GM21526 (cell line): ENCODE measurements around the gene GPX7.
A peak's percentile ranks its signal among the peaks of the same experiment; 100 is the strongest.
"Not testable (repeated sequence)": the region's sequence is repeated elsewhere in the genome, so short reads cannot be mapped to it uniquely, and the experiment has no call there.

Experiments
- ATAC-seq: cut with Tn5 transposase; IDR thresholded peaks from one replicate; pipeline ENCODE4 v1.9.1; 2021; ENCODE audit warnings: moderate library complexity; ENCODE audit not compliant: unreplicated experiment, low FRiP score

The GPX7 gene

GRCh38 chr1:52601991-52602855, at the start of gene GPX7:
GPX7 (plus strand) TSS chr1:52602371; CDS start chr1:52602410, 39 bp downstream.
- ATAC-seq, result no peak

DNA sequence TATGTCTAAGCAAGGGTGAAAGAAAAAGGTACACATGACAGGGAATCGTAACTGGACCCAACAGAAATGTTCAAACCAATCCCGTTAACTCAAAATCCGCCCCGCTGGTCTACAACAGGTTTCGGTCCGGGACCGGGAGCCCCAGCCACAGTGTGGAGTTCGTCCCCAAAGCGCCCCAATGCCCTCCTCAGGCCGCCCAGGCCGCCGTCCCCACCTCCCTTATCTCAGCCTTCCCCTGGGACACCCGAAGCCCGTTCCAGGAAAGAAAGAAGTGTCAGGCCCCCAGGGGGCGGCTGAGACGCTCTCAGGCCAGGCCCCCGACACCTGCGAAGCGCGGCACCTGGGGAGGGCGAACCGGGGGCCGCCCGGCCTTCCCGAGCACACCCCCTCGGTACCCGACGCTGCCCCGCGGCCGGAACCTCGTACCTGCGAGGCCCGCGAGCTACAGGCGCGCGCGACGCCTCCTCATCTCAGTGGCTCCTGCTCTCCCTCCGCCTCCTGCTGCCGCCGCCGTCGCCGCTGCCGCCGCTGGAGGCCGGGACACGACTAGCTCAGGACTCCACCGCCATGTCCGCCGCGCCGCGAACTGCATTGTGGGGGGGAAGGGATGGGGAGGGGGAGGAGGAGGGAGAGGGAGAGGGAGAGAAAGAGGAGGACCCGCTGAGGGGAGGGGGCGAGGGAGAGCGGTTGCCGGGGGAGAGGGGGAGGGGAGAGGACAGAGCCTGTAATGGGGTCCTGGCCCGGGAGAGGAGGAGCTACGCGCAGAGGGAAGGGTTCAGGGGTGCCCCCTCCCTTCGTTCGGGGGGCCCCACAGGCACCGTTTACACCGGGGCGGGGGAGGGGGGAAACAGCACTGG, 49.4 kb upstream of the GPX7 start, which contains the start of gene TUT4:
TSS of gene TUT4 (minus strand) at position 588 of the 857 bp plus-strand sequence. CDS start 26,812 bp downstream, outside the sequence.
- ATAC-seq, result peak; percentile 31

GRCh38 chr1:52553362-52554266, 48.6 kb upstream of the GPX7 start:
- ATAC-seq, result peak; percentile 53

GRCh38 chr1:52554267-52554640, 47.9 kb upstream of the GPX7 start:
- ATAC-seq, result no peak

GRCh38 chr1:52554756-52555155, 47.4 kb upstream of the GPX7 start:
- no peak for ATAC-seq

DNA sequence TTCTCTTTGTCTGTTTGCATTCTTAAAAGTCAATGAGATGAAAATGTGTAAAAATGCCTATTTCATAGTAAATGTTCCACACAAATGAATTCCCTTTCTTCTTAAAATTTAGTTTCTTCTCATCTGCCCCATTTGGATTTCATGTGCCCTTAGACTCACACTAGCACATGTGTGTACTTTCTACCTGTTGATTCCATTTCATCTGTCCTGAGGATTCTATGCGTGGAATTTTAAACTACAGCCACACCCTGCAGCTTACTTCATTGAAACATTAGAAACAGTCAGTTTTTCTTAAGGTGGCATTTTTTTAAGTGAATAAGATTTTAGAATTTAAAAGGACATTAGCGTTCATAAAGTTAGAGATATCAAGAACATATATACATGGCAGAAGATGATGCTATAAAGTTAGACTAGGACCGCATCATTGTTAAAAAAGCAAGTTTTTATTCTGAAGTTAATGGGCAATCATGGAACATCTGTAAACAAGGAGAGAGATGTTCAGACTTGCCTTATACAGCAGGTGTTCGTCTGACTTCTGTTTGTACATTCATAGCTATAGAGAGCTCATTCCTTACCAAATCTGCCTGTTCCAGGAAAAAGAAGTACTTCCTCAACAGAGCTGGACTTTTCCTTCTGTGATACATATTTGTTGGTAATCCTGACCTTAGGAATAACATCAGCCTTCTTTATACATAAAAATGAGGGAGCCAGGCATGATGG, 45.4 kb upstream of the GPX7 start:
- no peak for ATAC-seq

DNA sequence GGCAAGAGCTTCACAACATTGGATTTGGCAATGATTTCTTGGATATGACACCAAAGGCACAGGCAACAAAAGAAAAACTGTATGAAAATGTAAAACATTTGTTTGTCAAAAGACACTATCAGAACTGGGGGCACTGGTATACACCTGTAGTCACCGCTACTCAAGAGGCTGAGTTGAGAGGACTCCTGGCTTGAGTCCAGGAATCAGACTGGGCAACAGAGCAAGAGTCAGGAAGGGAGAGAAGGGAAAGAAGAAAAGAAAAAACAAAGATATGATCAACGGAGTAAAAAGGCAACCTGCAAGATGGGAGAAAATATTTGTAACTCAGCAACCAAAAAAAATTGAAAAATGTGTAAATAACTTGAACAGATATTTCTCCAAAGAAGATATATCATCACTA, 43.2 kb upstream of the GPX7 start:
- ATAC-seq, result no peak

DNA sequence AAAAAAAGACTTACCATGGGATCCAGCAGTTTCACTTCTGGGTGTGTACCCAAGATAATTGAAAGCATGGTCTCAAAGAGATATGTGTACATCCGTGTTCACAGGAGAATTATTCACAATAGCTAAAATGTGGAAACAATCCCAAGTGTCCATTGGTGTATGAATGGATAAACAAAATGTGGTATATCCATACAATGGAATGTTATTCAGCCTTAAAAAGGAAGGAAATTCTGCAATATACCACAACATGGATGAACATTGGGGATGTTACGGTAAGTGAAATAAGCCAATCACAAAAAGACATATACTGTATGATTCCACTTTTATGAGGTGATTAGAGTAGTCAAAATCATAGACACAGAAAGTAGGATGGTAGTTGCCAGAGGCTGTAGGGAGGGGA, 42.3 kb upstream of the GPX7 start:
- ATAC-seq, result no peak

- no peak for ATAC-seq
Observed at GRCh38 chr1:52562766-52563165, 39.4 kb upstream of the GPX7 start.

DNA sequence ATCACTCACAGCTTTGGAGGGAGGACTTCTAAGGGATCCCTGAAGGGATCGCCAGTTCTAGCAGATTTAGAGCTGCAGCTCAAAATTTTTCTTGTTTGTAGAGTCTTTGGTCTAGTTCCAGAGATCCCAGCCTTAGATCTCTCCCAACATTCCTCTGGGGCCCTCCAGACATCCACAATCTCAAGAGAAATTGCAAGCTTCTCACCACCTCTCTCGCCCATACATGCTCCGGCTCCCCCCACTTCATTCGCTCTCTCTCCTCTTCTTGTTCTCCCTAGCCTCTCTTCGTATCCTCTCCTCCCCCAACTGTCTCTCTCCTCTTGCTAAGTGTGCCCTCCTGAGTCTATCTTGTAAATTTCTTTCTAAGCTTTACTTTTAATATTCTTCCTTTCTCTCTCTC, 34.2 kb upstream of the GPX7 start:
- no peak for ATAC-seq

GRCh38 chr1:52569449-52570210, 32.5 kb upstream of the GPX7 start:
- no peak for ATAC-seq

DNA sequence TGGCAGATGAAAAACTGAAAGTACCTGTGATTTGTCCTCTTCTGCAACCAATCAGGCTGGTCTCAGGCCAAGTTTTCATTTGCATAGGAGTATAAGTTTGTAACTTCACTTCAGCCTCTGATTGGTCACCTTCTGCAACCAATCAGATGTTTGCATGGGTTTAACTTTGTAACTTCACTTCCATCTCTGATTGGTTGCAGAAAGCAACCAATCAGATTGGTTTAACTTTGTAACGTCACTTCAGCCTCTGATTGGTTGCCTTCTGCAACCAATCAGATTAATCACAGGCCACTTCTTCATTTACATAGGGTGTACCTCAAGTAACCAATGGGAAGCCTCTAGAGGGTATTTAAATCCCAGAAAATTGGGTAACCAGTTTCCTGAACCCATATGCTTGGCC, 30.4 kb upstream of the GPX7 start:
- ATAC-seq, result no peak

- ATAC-seq, result no peak
Observed at GRCh38 chr1:52572387-52572786, 29.8 kb upstream of the GPX7 start.

GRCh38 chr1:52574594-52574993, 27.6 kb upstream of the GPX7 start:
- ATAC-seq, result no peak

DNA sequence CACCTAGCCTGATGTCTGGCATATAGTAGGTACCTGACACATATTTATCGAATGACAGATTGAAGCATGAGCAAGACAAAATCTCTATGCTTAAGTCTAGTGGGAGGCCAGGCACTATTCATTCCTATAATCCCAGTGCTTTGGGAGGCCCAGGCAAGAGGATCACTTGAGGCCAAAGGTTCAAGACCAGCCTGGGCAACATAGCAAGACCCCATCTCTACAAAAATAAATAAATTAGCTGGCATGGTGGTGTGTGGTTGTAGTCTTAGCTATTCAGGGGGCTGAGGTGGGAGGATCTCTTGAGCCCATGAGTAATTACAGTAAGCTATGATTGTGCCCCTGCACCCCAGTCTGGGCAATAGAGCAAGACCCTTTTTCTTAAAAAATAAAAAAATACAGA, 26.1 kb upstream of the GPX7 start:
- ATAC-seq, result no peak

DNA sequence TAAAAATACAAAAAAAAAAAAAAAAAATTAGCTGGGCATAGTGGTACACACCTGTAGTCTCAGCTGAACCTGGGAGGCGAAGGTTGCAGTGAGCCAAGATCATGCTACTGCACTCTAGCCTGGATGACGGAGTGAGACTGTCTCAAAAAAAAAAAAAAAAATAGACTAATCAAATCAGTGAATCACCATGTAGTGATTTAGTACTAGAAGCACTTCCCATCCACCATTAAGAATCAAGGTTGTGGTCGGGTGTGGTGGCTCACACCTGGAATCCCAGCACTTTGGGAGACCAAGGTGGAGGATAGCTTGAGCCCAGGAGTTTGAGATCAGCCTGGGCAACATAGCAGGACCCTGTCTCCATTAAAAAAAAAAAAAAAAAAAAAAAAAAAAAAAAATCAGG, 24.1 kb upstream of the GPX7 start:
- not testable (repeated sequence) for ATAC-seq

GRCh38 chr1:52579415-52579814, 22.8 kb upstream of the GPX7 start:
- ATAC-seq, result no peak

DNA sequence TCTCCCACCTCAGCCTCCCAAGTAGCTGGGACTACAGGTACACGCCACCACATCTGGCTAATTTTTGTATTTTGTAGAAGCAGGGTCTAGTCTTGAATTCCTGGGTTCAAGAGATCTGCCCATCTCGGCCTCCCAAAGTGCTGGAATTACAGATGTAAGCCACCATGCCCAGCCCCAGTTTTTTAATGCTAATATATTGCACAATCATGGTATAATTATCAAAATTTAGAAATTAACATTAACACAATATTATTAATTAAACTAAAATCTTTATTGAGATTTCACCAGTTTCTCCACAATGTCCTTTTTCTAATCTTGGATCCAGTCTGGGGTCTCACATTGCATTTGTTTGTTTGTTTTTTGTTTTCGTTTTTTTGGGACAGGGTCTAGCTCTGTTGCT, 21.9 kb upstream of the GPX7 start:
- no peak for ATAC-seq

DNA sequence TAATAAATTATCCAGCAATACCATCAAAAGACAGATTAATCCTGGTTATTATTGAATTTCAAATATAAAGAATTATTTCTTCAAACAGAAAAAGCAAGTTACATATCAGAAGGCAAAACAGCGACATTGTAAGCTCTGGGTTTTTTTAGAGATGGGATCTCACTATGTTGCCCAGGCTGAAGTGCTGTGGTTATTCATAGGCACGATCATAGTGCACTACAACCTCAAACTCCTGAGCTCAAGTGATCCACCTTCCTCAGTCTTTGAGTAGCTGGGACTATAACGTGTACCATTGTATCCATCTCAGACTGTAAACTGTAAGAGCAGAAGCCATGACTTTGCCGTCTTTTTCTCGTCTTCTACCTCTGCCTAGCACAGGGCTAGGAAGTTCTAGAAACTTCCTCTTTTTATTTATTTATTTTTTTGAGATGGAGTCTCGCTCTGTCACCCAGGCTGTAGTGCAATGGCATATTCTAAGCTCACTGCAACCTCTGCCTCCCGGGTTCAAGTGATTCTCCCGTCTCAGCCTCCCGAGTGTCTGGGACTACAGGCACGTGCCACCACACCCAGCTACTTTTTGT, 20.0 kb upstream of the GPX7 start:
- ATAC-seq, result no peak
